Islet of Langerhans (tissue), 1 donor: ENCODE measurements around the gene PDE11A.
"Not testable (repeated sequence)": the region's sequence is repeated elsewhere in the genome, so short reads cannot be mapped to it uniquely, and the experiment has no call there.

Source experiments
- FAIRE-seq: peaks from one replicate; lab custom pipeline; 2011; peaks lifted over from hg19 to GRCh38; lab: Jason Lieb, UNC

The PDE11A gene

DNA sequence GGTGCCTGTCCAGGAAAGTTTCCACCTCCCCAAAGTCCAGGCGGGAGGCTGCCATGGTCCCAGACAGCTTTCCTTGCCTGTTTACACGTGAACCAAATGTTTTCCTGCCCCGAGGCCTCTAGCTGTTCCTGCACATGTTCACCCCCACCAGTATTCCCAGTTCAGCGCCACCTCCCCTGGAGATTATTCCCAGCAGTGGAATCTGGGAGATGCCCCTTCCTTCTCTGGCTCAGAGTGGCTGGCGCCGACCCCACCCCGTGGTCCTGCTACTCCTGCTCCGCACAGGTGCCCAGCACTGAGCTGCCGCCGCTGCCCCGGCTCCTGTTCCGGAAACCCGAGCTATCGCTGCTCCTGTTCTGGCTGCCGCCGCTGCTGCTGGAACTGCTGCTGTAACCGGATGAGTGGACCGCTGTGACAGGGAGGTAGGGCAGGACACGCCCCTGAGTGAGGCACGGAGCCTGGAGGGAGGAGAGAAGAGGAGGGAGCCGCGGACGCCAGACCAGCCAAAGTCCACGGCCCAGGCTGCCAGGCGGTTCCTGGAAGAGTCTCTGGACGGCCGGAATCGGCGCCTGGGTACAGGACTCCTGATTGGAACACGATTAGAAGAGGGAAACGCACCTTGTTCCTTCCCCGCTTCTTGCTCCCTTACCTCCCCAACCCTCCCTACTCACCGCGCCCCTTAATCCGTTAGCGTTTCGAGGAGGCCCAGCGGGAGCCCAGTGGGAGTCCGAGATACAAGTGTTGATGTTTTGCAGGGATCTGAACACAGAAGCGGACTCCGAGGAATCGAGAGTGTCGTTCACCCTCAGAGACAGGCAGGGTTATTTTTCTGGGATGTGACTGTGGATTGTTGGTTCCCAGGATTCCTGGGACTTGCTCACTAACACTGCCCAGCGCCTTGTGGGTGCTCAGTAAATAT, at the start of gene PDE11A:
PDE11A (minus strand) TSS at position 395 of the 919 bp plus-strand sequence; CDS start at position 55, 340 bp downstream.
- no peak for FAIRE-seq

DNA sequence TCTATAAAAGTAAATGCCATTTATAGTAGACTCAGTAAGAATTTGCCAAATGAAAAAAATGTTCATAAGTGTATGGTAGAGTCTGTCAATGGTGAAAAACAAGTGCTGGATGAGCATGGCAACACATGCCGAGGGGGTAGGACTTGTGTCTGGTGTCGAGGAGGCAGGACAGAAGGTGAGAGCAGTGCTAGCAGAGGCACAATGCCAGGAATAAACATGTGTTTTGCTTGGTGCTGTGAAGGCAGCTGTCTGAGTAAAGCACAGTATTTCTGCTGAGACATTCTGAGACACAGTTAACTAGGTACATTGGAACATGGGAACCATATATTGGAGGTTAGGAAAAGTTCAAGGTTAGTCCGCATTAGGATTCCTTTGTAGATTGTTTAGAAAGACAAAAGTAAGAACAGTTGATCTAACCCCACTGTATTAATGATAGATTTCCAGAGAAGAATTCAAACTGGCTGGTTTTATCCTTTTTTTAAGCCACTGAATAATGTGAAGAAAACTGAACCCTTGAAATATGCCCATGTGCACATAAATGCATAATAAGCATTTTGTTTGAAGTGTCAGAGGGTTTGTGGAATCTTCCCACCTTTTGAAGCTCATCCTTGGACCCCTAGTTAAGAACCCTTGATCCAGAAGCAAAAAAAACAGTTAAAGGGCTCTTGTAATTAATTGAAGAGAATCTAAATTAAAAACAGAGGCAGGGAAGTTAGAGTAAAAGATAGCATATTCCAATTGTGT, 46.8 kb upstream of the PDE11A start:
- no peak for FAIRE-seq

DNA sequence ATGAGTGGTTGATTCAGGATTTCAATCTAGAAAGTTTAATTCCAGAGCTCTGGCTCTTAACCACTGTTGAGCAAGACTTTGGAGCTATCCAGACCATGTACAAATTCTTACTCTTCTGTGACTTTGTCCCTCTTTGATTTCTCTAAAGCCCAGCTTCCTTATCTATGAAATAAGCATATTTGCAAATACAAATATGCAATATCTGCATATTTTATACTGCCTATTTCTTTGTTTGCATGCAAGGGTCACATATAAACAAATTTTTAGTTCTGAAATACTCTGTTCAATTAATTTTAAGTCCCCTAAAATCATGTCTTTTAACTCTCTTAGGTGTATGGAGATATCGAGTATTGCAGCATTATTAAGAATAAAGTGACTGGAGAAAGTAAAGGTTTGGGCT, 45.1 kb upstream of the PDE11A start:
- FAIRE-seq, result no peak

DNA sequence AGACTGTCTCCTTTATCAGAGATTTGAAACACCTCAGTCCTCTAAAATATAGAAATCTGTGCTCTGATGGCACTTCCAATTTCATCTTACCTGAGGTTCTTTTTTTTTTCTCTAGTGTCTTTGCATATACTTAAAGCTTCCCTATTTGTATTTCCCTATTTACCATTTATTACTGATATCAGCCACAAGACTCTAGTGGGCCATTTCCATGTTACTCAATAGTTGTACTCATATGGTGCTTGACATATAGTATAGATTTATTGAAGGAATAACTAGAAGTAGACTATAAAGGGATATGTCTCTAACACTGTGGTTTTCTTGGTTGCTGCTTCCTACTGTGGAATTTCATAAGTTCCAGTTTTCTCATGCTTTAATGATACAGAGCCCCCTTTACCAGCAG, 42.7 kb upstream of the PDE11A start:
- FAIRE-seq, result no peak

DNA sequence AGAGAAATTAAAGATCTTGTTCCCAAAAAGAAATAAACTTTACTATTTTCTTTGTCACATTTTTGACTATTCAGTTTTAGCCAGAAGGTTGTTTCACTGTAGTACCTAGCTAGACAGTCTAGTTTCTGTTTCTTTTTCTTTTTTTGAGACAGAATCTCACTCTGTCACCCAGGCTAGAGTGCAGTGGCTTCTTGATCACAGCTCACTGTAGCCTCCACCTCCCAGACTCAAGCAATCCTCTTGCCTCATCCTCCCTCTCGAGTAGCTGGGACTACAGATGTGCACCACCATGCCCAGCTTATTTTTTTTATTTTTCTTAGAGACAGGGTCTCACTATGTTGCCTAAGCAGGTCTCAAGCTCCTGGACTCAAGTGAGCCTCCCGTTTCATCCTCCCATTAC, 41.9 kb upstream of the PDE11A start:
- FAIRE-seq, result no peak

DNA sequence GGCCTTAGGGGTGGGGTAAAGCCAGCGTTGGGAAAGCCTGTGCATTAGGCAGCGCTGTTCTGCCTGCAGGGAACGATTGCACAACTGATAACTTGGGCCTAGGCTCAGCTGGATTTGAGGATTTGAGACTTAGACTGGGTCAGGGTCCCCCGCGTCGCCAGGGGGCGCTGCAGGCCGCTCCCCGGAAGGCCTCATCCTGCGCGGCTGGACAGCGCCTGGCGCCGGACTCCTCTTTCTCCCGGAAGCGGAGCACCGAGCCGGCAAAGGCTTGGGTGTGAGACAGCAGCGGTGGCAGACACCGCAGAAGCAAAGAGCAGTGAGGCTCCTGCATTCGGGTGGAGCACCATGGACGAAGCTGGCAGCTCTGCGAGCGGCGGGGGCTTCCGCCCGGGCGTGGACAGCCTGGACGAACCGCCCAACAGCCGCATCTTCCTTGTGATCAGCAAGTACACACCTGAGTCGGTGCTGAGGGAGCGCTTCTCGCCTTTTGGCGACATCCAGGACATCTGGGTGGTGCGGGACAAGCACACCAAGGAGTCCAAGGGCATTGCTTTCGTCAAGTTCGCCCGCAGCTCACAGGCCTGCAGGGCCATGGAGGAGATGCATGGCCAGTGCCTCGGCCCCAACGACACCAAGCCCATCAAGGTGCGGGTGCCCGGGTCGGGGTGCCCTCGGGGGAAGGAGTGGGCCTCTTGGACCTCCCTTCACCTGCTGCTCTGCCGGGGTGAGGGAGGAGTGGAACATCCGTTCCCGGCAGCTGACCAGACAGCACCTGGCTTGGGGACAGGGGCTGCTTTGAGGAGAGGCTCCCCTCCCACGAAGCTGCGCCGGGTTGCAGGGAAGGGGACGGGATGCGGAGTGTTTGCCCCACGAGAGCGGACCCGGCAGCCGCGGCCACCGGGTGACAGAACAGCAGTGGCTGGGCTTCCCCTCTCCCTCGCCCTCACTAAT, 39.9 kb upstream of the PDE11A start, which contains the start of gene RBM45:
RBM45 (plus strand) TSS at position 236 of the 951 bp plus-strand sequence; CDS start at position 346, 110 bp downstream.
- no peak for FAIRE-seq

DNA sequence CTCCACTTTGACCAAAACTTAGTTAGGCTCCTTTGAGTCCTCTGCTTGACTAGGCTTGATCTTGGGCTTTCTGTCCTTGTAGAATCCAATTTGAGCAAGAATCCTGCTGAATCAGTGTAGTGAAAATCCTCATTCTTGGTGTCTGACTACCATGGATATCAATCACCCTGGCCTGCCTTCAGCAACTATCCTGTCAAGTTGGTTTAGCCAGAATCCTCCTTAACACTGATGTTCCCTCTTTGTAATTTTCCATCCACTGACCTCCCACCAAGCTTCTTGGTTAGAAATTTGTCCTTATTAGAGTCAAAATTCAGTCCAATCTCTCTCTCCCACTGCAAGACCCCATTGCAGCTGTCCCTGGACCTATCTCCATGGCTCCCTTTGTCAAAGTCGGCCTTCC, 39.2 kb upstream of the PDE11A start:
- no peak for FAIRE-seq

DNA sequence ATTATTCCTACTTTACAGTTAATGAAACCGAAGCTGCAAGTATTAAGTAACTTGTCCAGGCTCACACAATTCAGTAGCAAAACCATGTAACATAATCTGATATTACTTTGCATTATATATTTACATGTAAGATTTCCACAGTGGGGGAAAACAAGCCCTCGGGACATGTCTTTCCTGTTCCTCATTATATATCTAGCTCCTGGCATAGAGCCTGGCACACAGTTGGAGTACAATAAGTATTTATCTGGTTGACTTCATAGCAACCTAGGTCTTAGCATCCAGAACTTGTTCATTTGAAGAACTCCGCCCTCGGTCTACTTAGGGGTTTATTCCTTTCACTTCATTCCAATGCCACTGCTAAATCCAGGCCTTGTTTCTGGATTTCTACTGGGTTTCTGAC, 38.1 kb upstream of the PDE11A start:
- no peak for FAIRE-seq

DNA sequence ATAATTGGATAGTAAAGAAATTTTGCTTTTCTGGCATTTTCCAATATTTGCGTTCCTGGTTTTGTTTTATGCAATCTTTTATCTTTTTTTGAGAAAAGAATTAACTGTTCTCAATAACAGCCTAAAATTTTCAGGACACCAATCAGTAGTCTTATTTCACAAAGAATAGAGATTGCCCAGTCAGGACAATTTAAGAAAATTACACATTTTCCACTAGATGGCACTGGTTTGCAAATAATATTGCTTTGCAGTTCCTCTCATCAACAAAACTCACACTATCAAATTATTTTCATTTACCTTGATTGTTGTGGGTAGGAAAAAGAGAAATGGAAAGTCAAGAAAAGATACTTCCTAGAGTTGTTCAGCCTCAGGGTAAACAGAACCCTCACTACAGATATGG, 37.2 kb upstream of the PDE11A start:
- peak; percentile 69 for FAIRE-seq

DNA sequence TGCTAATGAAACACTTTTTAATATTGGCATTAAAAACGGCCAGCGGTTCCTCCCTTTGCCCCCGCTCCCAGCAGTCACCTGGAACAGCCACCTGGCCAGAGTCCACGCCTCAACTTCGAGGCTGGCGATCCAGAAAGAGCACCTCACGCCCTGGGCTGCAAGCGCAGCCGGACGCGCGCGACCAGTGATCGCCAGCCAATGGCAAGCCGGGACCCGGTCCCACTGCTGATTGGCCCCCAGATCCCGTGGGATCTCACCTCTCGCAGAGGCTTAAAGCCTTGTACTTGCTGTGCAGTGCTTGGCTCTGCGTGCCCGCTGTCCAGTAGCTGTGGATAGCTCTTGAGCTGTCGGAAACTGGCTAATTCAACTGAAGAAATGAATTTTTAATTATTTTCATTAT, 35.6 kb upstream of the PDE11A start:
- no peak for FAIRE-seq

DNA sequence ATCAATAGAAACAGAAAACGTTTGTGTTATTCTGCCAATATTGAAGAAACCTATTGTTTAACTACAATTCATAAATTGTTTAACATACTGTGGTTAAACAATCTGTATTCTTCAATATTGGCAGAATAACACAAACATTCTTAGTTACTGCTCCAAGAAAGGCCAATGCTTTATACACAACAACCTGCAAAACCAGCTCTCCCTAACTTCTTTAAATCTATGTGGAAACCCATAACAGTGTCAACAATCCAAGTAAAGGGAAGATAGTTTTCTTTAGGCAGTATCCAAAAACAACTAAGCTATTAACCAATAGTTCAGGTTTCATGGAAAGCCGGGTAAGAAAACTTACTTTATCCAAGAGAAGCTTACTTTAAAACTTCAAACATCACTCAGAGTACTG, 33.5 kb upstream of the PDE11A start:
- FAIRE-seq, result no peak

DNA sequence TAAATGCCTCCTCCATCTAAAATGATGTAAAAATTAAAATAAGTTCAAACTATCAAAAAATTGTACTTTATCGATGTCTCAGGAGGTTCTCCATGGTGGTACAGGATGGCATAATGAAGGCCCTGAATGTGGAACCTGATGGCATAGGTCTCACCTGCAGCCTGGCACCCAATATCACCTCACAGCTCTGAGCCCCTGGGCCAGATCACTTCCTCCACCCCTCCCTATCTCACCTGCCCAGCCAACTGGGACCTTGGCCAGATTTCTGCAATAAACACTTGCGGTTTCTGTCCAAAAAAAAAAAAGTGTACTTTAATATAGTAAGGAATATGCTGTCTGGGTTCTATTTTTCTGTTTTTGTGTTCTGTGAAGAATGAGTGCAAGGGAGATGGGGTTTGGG, 33.0 kb upstream of the PDE11A start:
- no peak for FAIRE-seq

DNA sequence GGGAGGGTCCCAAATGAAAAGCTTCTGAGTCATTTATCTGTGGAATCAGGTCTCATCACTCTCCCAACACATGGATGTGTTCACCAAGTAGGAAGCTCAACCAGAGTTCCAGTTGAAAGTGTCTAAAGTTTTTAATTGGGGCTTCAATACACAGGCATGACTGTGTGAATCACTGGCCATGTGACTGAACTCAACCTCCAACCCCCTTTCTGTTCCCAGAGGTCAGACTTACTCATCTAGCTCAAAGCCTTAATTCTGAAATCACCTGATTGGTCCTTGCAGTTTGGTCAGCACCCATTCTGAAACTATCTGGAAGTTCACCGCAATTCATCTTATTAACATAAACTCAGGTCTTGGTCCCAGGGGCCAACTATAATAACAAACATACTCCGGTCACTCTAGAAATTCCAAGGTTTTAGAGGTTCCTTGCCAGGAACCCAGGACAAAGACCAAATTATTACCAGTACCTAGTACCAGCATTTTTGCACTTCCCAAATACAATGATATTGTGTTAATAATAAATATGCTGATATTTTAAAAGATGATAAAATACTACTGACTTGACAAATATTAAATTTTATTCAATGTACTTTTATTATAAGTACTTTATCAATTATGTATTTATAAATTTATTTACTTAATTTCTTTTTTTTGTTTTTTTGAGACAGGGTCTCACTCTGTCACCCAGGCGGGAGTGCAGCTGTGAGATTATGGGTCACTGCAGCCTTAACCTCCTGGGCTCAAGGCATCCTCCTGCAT, 28.9 kb upstream of the PDE11A start:
- FAIRE-seq, result no peak

DNA sequence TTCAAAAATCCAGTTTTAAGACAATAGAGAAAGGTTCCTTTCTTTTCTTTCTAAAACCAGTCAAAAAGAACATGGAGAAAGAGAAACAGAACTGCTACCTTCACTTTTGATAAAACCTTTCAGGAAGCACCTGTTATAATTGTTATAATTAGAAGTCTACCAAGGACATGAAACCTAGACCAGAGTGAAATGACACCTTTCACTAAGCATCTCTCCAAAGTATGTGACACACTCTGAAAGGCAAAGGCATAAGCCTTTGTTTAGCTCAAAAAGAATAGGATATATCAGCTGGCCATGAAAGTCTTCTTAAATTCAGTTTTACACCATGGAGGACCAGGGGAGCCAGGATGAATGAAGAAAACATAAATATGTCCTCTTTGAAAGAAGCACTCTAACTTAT, 20.9 kb upstream of the PDE11A start:
- FAIRE-seq, result no peak

DNA sequence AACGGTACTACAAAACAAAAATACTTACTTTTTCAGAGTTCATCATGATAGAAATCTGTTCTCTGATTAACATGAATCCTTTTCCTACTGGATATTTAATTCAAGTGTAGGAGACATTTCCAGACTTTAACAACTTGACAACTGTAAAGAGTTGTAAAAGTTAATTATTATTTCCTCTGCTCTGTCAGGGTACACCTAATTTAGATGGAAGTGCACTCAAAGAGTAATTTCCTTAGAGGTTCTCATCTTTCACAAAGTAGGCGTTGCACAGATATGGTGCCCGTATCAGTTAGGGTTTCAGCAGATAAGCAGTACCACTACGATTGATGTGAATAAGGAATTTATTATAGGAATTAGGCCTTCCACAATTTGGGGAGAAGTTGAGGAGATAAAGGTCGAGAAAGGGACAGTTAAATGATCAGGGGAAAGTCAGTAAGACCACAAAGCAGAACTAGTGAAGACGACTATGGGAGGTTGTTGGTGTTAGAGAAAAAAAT, 16.2 kb upstream of the PDE11A start:
- FAIRE-seq, result no peak

DNA sequence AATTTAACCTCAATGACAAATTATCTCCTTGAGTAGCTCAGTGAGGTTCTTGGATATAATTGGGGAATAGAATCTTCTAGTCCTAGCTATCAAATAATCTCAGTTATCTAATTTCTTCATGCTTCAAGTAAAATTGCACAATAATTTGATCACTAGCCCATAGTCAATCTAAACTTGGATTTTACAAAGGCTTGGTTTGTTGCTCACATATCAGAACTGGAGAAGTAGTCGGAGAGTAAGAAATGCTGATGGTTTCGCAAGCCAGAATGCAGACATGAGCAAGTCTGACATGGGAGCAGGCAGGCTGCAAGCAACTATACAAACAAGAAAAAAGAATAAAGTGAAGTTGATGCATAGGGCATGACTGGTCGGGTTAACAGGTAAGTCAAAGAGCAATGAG, 11.7 kb upstream of the PDE11A start:
- no peak for FAIRE-seq

DNA sequence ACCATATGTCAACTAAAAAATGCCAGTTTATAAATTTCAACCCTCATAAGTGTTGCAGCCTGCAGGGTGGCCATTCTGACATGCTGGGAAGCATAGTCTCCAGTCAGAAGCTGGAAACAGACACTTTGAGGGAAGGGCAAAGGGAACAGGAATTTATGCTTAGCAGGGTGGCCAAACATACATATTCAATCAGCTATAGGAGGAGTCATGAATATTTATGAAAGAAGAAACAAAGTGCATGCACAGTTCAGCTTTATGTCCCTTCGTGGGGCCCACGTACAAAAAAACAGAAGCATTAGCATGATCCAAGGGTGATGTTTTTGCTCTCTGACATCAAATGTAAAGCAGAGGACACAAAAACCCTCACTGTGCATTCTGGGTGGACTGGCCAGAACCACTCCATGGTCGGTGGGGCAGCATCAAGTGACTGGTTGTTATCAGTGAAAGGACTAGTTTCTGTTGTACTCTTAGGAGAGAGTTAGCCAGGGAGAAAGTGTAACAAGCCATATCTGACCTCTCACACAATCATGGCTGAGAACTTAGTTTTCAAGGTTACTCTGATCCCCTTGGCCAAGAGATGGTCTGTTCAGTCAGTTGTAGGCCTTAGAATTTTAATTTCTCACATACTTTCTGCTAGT, 9.9 kb upstream of the PDE11A start:
- no peak for FAIRE-seq

DNA sequence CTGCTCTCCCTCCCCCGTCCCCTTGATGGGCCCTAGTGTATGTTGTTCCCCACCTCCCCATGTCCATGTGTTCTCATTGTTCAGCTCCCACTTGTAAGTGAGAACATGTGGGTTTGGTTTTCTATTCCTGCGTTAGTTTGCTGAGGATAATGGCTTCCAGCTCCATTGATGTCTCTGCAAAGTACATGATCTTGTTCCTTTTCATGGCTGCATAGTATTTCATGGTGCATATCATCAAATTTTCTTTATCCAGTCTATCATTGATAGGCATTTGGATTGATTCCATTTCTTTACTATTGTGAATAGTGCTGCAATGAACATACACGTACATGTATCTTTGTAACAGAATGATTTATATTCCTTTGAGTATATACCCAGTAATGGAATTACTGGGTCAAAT, 6.7 kb upstream of the PDE11A start:
- FAIRE-seq, result not testable (repeated sequence)

DNA sequence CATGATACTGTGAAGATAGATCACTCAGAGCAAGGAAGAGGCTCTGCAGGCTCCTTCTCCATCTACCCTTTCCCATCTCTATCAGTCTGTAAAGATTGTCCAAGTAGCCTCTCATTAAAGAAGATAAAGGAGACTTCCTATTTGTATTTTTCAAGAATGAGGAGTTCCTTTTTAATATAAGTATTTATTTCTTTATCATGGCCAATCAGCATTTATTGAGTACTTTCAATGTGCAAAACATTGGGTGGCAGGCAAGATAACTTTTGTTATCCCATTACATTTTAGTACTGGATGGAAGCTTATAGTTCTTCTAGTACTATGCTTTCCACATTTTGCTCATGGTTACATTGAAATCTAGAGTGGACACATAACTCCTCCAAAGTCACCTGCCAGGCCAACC, 3.6 kb upstream of the PDE11A start:
- FAIRE-seq, result no peak

DNA sequence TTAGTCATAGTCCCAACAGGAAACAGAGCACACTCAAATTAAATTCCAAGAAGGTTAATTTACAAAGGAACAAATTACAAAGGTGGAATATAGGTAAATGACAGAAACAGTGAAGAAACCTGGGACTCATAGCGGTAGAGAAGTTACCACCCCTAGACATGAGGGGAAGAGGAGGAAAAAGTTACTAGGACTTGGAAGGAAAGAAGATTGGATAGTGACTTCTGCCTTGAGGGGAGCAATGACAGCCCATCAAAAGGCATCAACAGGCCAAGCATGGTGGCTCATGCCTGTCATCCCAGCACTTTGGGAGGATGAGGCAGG, 2.4 kb upstream of the PDE11A start:
- FAIRE-seq, result no peak
